Fibroblast of the aortic adventitia (primary cell): Measurements from ENCODE around the gene CSNK1G1. TPM values are rescaled to one million over a fixed set of nuclear protein-coding genes. Genes with fewer than 3 reads are reported as not detected.
"Not testable (repeated sequence)": the region's sequence is repeated elsewhere in the genome, so short reads cannot be mapped to it uniquely, and the experiment has no call there.

Experiments
- DNase-seq: peaks from one replicate; pipeline ENCODE4 v3.0.0-alpha.2; 2010; ENCODE audit warnings: low read depth
- H3K4me3 ChIP-seq: 2 replicates; pipeline ENCODE4 v1.5.1; 2011; ENCODE audit warnings: low read depth, mild to moderate bottlenecking, control low read depth, low read length, moderate library complexity
- total RNA-seq: library from RNA; depleted of rRNA; stranded (reverse); fragments of >200 nt; gene quantifications from 2 replicates; pipeline ENCODE4 v1.2.3, GENCODE V29; 2012; ENCODE audit warnings: low replicate concordance
- TF ChIP-seq, protein P1 (sequence below): IDR thresholded peaks from 2 replicates; pipeline ENCODE4 v1.5.1; 2011; ENCODE audit warnings: mild to moderate bottlenecking, low read length, control low read depth, inconsistent platforms; ENCODE audit not compliant: insufficient read depth

The CSNK1G1 gene
- total RNA-seq, 1 donor: 22.0 TPM

DNA sequence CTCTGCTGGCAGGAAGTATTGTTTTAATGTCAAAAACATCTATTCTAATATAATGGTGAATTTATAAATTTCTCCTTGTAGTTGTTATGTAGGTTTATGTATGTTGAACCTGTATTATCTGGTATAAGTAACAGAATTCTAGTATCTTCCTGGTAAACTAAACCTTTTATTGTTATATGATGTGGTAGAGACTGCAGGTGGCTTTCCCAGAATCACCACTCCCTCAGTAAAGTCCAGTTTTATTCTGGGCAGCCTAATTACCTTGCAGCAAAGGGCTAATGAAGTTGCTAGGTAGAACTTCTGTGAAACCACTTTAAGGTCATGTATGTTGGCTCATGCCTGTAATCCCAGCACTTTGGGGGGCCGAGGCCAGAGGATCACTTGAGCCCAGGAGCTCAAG, 15.6 kb downstream of the CSNK1G1 start:
- no peak for DNase-seq
- no peak overlapping the region for H3K4me3 ChIP-seq
- TF ChIP-seq, protein P1, sequence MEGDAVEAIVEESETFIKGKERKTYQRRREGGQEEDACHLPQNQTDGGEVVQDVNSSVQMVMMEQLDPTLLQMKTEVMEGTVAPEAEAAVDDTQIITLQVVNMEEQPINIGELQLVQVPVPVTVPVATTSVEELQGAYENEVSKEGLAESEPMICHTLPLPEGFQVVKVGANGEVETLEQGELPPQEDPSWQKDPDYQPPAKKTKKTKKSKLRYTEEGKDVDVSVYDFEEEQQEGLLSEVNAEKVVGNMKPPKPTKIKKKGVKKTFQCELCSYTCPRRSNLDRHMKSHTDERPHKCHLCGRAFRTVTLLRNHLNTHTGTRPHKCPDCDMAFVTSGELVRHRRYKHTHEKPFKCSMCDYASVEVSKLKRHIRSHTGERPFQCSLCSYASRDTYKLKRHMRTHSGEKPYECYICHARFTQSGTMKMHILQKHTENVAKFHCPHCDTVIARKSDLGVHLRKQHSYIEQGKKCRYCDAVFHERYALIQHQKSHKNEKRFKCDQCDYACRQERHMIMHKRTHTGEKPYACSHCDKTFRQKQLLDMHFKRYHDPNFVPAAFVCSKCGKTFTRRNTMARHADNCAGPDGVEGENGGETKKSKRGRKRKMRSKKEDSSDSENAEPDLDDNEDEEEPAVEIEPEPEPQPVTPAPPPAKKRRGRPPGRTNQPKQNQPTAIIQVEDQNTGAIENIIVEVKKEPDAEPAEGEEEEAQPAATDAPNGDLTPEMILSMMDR: no peak

DNA sequence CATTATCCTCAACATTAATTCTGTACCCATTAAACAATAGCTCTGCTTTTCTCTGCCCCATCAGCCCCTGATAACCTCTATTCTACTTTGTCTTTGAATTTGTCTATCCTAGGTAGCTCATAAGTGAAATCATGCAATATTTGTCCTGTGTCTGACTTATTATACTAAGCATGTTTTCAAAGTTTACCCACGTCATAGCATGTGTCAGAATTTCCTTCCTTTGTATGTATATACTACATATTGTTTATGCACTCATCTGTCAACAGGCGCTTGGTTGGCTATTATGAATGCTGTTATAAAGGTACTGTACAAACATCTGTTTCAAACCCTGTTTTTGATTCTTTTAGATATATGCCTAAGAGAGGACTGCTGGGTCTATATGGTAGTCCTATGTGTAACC, 18.2 kb downstream of the CSNK1G1 start:
- DNase-seq: no peak
- H3K4me3 ChIP-seq: no peak overlapping the region
- TF ChIP-seq, protein P1: no peak

DNA sequence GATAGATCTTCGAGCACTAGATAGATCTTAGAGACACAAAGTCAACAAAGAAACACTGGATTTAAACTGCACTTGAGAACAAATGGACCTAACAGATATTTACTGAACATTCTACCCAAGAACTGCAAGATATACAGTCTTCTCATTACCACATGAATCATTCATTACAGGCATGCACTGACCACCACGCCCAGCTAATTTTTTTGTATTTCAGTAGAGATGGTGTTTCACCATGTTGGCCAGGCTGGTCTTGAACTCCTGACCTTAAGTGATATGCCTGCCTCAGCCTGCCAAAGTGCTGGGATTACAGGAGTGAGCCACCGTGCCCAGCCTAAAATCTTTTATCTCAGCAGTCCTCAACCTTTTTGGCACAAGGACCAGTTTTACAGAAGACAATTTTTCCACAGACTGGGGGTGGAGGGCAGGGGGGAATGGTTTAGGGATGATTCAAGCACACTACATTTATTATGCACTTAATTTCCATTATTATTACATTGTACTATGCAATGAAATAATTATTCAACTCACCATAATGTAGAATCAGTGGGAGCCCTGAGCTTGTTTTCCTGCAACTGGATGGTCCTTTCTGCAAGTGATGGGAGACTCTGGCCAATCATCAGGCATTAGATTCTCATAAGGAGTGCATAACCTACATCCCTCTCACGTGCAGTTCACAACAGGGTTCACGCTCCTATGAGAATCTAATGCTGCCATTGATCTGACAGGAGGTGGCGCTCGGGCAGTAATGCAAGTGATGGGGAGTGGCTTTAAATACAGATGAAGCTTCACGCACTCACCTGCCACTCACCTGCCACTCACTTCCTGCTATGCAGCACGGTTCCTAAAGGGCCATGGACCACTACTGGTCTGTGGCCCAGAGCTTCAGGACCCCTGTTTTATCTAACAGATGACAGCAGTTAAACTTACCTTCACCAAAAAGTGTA, 21.7 kb downstream of the CSNK1G1 start:
- peak; percentile 65 for DNase-seq
- TF ChIP-seq, protein P1: no peak
- no peak overlapping the region for H3K4me3 ChIP-seq

DNA sequence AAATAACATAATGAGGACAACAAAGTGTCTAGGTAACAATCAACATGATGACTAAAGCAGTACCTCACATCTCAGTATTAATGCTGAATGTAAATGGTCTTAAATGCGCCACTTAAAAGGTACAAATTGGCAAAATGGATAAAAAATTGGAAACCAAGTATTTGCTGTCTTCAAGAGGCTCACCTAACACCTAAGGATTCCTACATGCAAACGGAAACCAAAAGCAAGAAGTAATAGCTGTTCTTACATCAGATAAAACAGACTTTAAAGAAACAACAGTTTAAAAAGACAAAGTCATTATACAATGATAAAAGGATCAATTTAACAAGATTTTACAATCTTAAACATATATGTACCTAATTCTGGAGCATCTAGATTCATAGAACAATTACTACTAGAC, 22.5 kb downstream of the CSNK1G1 start:
- no peak for DNase-seq
- no peak overlapping the region for H3K4me3 ChIP-seq
- TF ChIP-seq, protein P1: no peak

DNA sequence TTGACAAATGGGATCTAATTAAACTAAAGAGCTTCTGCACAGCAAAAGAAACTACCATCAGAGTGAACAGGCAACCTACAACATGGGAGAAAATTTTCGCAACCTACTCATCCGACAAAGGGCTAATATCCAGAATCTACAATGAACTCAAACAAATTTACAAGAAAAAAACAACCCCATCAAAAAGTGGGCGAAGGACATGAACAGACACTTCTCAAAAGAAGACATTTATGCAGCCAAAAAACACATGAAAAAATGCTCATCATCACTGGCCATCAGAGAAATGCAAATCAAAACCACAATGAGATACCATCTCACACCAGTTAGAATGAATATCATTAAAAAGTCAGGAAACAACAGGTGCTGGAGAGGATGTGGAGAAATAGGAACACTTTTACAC, 24.3 kb downstream of the CSNK1G1 start:
- not testable (repeated sequence) for H3K4me3 ChIP-seq, DNase-seq

DNA sequence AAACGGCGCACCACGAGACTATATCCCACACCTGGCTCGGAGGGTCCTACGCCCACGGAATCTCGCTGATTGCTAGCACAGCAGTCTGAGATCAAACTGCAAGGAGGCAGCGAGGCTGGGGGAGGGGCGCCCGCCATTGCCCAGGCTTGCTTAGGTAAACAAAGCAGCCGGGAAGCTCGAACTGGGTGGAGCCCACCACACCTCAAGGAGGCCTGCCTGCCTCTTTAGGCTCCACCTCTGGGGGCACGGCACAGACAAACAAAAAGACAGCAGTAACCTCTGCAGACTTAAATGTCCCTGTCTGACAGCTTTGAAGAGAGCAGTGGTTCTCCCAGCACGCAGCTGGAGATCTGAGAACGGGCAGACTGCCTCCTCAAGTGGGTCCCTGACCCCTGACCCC, 29.0 kb downstream of the CSNK1G1 start:
- not testable (repeated sequence) for DNase-seq, H3K4me3 ChIP-seq

DNA sequence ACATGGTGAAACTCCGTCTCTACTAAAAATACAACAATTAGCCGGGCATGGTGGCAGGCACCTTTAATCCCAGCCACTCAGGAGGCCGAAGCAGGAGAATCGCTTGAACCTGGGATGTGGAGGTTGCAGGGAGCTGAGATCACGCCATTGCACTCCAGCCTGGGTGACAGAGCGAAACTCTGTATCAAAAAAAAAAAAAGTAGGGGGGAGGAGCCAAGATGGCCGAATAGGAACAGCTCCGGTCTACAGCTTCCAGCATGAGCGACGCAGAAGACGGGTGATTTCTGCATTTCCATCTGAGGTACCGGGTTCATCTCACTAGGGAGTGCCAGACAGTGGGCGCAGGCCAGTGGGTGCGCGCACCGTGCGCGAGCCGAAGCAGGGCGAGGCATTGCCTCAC, 29.5 kb downstream of the CSNK1G1 start:
- not testable (repeated sequence) for H3K4me3 ChIP-seq, DNase-seq

DNA sequence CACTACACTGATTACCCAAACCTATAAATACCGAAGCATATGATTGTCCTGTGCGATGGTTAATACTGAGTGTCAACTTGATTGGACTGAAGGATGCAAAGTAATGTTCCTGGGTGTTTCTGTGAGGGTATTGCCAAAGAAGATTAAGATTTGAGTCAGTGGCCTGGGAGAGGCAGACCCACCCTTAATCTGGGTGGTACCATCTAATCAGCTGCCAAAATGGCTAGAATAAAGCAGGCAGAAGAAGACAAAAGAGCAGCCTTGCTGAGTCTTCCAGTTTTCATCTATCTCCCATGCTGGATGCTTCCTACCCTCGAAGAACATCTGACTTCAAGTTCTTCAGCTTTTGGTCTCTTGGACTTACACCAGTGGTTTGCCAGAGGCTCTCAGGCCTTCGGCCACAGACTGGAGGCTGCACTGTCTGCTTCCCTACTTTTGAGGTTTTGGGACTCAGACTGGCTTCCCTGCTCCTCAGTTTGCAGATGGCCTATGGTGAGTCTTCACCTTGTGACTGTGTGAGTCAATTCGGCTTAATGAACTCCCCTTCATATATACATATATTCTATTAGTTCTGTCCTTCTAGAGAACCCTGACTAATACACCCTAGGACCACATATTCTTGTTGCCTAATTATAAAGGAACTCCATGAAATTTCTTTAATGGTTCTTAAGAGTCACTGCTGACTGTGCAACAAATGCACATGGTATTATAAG, 31.7 kb downstream of the CSNK1G1 start:
- TF ChIP-seq, protein P1: no peak
- no peak overlapping the region for H3K4me3 ChIP-seq
- no peak for DNase-seq
